WERI-Rb-1 (cell line): Measurements from ENCODE around the gene PSMA4.
A peak's percentile ranks its signal among the peaks of the same experiment; 100 is the strongest.
"Not testable (repeated sequence)": the region's sequence is repeated elsewhere in the genome, so short reads cannot be mapped to it uniquely, and the experiment has no call there.

ENCODE experiments used
- DNase-seq: peaks from one replicate; pipeline ENCODE4 v3.0.0-alpha.2; 2020
- H3K27ac ChIP-seq: fragments of 250-450 bp; sonication (Bioruptor Pico); 2 replicates; pipeline ENCODE4 v1.5.1; 2020; ENCODE audit warnings: mild to moderate bottlenecking, moderate library complexity
- H3K27me3 ChIP-seq: fragments of 250-450 bp; sonication (Bioruptor Pico); 2 replicates; pipeline ENCODE4 v1.5.1; 2021; ENCODE audit warnings: mild to moderate bottlenecking, low read depth, moderate library complexity; ENCODE audit not compliant: insufficient read depth, severe bottlenecking
- H3K36me3 ChIP-seq: fragments of 250-450 bp; sonication (Bioruptor Pico); 2 replicates; pipeline ENCODE4 v1.5.1; 2020; ENCODE audit warnings: mild to moderate bottlenecking, moderate library complexity
- H3K4me3 ChIP-seq: 2 replicates; pipeline ENCODE4 v1.5.1; 2011; ENCODE audit warnings: low read depth, mild to moderate bottlenecking, control low read depth, low read length
- H3K9me3 ChIP-seq: fragments of 250-450 bp; sonication (Bioruptor Pico); 2 replicates; pipeline ENCODE4 v1.5.1; 2021; ENCODE audit warnings: mild to moderate bottlenecking, moderate library complexity; ENCODE audit not compliant: severe bottlenecking
- CTCF ChIP-seq: IDR thresholded peaks from 2 replicates; pipeline ENCODE4 v1.5.1; 2011; ENCODE audit warnings: low read depth, mild to moderate bottlenecking, control low read depth, inconsistent platforms, low read length

PSMA4 gene

GRCh38 chr15:78533331-78533730 lies 6.9 kb upstream of the PSMA4 start:
- DNase-seq: no peak
- no peak overlapping the region for H3K27ac ChIP-seq
- H3K9me3 ChIP-seq: no peaks in the 10 kb centered on the region
- TF ChIP-seq CTCF: no peak
- H3K4me3 ChIP-seq: no peak overlapping the region
- no peaks in the 10 kb centered on the region for H3K36me3 ChIP-seq
- H3K27me3 ChIP-seq: no peaks in the 10 kb centered on the region

- no peak overlapping the region for H3K4me3 ChIP-seq
- no peaks in the 10 kb centered on the region for H3K27me3 ChIP-seq
- no peaks in the 10 kb centered on the region for H3K9me3 ChIP-seq
- no peaks in the 10 kb centered on the region for H3K36me3 ChIP-seq
- no peak overlapping the region for H3K27ac ChIP-seq
- no peak for DNase-seq
- no peak for TF ChIP-seq CTCF
Observed at GRCh38 chr15:78536134-78536533, 4.1 kb upstream of the PSMA4 start.

DNA sequence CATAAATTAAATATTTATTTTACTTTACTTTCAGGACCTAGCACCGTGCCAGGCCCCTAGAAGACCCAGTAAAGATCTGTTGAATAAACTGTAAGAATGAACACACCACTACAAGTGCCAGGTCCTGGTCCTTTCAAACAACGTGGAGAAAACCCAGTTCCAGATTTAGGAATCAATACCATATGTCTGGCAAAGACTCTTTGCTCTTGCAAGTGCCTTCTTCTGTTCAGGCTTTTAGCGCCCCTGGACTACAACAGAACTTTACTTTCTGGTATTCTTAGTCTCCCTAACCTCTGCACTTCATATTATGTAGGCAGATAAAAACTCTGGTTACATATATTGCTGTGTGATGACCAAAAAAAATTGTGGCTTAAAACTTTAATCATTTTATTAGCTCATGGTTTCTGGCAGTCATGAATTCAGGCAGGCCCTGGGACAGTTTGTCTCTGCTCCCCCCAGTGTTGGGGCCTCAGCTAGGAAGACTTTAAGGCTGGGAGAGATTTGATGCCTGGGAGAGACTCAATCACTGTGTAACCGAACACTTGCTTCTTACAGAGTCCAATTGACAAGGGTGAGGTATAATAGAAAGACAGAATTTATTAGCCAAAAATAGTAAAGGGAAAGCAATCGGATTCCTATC lies 2.9 kb upstream of the PSMA4 start:
- Histone ChIP-seq H3K27me3 (no peaks in the 10 kb centered on the region), H3K36me3 (peaks cover 10% of the 10 kb centered on the region), H3K9me3 (no peaks in the 10 kb centered on the region), H3K4me3 (no peak overlapping the region), H3K27ac (no peak overlapping the region)
- no peak for TF ChIP-seq CTCF
- DNase-seq: no peak

- Histone ChIP-seq H3K27ac (no peak overlapping the region), H3K4me3 (no peak overlapping the region), H3K27me3 (no peaks in the 10 kb centered on the region), H3K36me3 (peaks cover 19% of the 10 kb centered on the region), H3K9me3 (no peaks in the 10 kb centered on the region)
- DNase-seq: no peak
- TF ChIP-seq CTCF: no peak
Observed at GRCh38 chr15:78538358-78538757, 1.9 kb upstream of the PSMA4 start.

GRCh38 chr15:78539464-78540140 lies 642 bp upstream of the PSMA4 start:
- not testable (repeated sequence) for DNase-seq, H3K9me3 ChIP-seq, H3K27me3 ChIP-seq
- Histone ChIP-seq H3K4me3 (peak overlapping the region; percentile 84), H3K27ac (peak overlapping the region; percentile 90), H3K36me3 (peaks cover 26% of the 10 kb centered on the region)

GRCh38 chr15:78540871-78541743 lies 863 bp downstream of the PSMA4 start:
- peak overlapping the region; percentile 90 for H3K27ac ChIP-seq
- DNase-seq: no peak
- H3K9me3 ChIP-seq: no peaks in the 10 kb centered on the region
- no peaks in the 10 kb centered on the region for H3K27me3 ChIP-seq
- H3K36me3 ChIP-seq: peaks cover 38% of the 10 kb centered on the region
- TF ChIP-seq CTCF: no peak
- peak overlapping the region; percentile 84 for H3K4me3 ChIP-seq
